ENCODE data around the gene GSTM4.
"Not testable (repeated sequence)": the region's sequence is repeated elsewhere in the genome, so short reads cannot be mapped to it uniquely, and the experiment has no call there.

DNA sequence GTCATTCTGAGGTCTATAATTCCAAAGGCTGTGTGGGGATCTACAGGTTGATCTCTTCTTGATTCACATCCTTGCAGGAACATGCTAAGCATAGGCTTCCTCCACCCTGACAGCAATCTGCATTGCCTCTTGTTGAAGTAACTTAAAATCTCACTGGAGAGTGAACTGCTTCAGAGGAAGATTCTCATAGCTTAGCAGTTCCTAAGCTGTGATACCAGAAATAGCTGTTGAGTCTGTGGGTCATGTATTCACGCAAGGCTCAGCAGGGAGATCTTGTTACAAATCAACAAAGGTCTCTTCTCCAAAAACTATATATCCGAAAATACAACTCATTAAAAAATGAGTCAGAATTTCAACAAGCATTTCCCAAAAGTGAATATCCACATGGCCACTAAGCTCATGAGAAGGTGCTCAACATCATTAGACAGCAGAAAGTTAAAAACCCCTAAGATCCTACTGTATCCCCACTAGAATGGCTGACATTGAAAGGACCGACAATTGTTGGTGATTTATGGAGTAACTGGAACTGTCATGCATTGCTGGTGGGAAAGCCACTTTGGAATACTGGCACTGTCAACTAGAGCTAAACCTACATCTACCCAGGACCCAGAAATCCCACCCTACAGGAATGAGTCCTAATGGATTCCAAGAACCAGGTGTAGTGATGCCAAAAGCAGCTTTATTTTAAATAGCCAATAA lies 20.9 kb downstream of the GSTM4 start:
- TF ChIP-seq EZH2 (IDR thresholded peaks at IDR 0.05; ENCODE audit: borderline replicate concordance, low read depth, low read length, poor library complexity, severe bottlenecking): not testable (repeated sequence)
- TF ChIP-seq, protein P1, sequence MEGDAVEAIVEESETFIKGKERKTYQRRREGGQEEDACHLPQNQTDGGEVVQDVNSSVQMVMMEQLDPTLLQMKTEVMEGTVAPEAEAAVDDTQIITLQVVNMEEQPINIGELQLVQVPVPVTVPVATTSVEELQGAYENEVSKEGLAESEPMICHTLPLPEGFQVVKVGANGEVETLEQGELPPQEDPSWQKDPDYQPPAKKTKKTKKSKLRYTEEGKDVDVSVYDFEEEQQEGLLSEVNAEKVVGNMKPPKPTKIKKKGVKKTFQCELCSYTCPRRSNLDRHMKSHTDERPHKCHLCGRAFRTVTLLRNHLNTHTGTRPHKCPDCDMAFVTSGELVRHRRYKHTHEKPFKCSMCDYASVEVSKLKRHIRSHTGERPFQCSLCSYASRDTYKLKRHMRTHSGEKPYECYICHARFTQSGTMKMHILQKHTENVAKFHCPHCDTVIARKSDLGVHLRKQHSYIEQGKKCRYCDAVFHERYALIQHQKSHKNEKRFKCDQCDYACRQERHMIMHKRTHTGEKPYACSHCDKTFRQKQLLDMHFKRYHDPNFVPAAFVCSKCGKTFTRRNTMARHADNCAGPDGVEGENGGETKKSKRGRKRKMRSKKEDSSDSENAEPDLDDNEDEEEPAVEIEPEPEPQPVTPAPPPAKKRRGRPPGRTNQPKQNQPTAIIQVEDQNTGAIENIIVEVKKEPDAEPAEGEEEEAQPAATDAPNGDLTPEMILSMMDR (conservative IDR thresholded peaks at IDR 0.05; ENCODE audit: low read depth, low read length): not testable (repeated sequence)

Measured in A673 (cell line).